Loucy (cell line): ENCODE results near the gene FSIP1.

Experiments
- CTCF ChIP-seq: fragments of 200-600 bp; sonication (generic); conservative IDR thresholded peaks from 2 replicates; pipeline ENCODE4 v1.5.1; 2014; ENCODE audit warnings: mild to moderate bottlenecking, antibody characterized with exemption, low read length
- EZH2phosphoT487 ChIP-seq: fragments of 200-600 bp; IDR thresholded peaks from 2 replicates; pipeline ENCODE4 v1.6.1; 2018; ENCODE audit warnings: antibody characterized with exemption, mild to moderate bottlenecking, moderate library complexity, borderline replicate concordance

- TF ChIP-seq EZH2phosphoT487 = no peak
- TF ChIP-seq CTCF = no peak
Measured at GRCh38 chr15:39738998-39739397, 43.6 kb downstream of the FSIP1 start.
